NCI-H1694 (cell line): Measurements from ENCODE around the gene ABCF3.

ENCODE experiments used
- DNase-seq: peaks from one replicate; lab custom pipeline; 2025; lab: John Stamatoyannopoulos, UW

Gene ABCF3

GRCh38 chr3:184188080-184188479 is 2.1 kb downstream of the ABCF3 start:
- no peak for DNase-seq

DNA sequence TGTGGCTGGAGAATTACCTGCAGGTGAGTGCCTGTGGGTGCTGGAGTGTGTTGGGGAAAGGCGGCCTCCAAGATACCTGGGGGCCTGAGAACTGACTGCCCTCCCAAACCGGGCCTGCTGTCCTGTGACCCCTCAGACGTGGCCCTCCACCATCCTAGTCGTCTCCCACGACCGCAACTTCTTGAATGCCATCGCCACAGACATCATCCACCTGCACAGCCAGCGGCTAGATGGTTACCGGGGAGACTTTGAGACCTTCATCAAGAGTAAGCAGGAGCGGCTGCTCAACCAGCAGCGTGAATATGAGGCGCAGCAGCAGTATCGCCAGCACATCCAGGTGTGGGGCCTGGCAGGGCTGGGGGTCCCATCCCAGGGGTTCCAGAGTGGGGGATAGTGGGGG is 3.4 kb downstream of the ABCF3 start:
- no peak for DNase-seq

DNA sequence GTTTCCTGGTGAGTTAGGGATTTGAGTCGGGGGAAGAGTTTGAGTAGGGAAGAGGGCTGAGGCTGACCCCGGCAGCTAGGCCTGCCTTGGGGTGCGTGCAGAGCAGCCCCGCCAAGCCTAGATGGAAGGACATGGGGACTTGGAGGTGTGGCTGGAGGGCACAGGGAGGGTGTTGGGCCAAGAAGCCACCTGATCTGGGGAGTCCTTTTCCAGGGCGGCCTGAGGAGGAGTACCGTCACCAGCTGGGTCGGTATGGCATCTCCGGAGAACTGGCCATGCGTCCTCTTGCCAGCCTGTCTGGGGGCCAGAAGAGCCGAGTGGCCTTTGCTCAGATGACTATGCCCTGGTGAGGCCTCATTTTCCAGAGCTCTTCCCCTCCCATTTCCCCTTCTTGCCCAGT is 6.9 kb downstream of the ABCF3 start:
- no peak for DNase-seq

DNA sequence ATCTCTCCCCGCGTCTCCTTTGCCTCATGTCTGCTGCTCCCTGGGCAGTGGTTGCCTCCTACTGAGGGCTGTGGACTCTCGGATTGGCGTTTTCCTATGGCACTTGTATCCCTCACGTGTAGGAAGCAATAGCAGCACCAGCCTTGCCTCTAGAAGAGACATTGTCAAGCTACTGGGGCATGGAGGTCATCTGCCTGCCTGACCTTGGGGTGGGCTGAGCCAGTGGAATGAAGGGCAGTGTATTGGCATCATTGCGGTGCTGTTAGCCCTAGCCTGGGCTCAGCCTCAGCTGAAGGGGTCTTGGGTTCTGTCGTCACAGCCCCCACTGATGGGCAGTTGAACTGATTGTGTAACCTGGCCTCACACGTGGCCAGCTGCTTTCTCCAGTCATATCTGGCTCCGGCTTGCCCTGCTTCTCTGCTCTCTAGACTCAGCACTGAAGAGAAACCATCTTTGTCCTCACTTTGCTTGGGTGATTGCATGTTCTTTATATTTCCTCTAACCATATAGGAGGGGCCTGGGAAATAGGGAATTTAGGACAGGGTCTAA is 8.1 kb downstream of the ABCF3 start:
- no peak for DNase-seq

DNA sequence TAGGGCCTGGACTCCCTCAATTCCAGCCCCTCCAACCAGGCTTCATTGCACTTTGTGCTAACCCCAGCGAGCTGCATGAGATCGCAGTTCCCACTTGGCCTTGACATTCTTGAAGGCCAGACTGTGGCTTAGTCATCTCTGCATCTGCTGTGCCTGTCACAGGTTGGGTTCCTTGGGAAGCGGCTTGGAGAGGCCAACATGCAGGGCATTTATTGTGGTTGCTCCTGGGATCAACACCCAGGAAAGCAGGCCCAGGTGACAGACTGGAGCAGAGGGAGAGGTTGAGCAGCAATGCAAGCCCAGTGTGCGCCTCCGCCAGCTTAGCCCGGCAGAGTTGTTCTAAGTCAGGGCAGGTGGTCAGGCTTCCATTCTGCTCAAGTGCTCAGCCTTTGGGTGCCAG is 10.5 kb downstream of the ABCF3 start:
- no peak for DNase-seq

GRCh38 chr3:184198509-184198908 is 12.5 kb downstream of the ABCF3 start:
- DNase-seq: no peak

GRCh38 chr3:184200825-184201224 is 14.8 kb downstream of the ABCF3 start:
- DNase-seq: no peak

DNA sequence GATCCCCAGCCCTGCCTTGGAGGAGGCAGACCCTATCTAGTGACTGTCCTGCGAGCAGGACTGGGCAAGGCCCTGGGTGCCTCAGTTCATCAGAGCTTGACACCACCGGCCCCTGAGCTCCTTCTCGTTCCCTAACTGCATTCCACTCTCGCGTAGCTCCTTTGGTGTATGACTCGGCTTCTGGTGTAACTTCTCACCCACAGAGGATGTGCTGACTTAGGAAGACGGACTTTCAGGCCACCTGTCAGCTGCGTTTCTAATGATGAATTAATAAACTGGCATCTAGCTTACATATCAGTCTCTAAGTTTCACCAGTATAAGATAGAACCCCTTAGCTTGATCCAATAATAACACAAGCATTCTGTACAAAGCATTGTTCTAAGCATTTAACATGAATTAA is 17.5 kb downstream of the ABCF3 start:
- DNase-seq: no peak

DNA sequence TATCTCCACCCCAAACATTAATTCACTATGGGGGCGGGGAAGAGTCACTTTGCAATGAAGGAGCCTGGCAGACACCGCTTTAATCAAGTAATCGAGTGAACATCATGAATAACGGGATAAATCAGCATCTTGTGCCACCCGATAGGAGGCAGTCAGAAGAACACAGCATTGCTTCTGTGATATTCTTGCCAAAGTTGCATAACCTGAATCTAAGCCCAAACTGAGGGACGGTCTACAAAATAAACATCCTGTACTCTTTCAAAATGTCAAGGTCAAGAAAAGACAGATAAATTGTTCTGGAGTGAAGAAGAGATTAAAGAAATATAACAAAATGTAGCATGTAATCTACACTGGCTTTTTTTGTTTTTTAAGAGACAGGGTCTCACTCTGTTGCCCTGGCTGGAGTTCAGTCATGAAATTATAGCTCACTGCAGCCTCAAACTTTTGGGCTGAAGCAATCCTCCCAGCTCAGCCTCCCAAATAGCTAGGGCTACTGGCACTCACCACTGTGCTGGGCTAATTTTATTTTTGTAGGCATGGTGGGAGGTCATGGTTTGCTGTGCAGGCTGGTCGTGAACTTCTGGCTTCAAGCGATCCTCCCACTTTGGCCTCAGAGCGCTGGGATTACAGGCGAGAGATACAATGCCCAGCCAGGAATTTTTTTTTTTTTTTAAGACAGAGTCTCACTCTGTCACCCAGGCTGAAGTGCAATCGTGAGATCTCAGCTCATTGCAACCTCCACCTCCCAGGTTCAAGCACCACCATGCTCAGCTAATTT is 23.3 kb downstream of the ABCF3 start:
- no peak for DNase-seq

GRCh38 chr3:184211297-184211696 is 25.3 kb downstream of the ABCF3 start:
- DNase-seq: no peak

- DNase-seq: no peak
Observed at GRCh38 chr3:184211718-184212117, 25.7 kb downstream of the ABCF3 start.

GRCh38 chr3:184218814-184219213 is 32.8 kb downstream of the ABCF3 start:
- DNase-seq: no peak

GRCh38 chr3:184222521-184222920 is 36.5 kb downstream of the ABCF3 start:
- no peak for DNase-seq

DNA sequence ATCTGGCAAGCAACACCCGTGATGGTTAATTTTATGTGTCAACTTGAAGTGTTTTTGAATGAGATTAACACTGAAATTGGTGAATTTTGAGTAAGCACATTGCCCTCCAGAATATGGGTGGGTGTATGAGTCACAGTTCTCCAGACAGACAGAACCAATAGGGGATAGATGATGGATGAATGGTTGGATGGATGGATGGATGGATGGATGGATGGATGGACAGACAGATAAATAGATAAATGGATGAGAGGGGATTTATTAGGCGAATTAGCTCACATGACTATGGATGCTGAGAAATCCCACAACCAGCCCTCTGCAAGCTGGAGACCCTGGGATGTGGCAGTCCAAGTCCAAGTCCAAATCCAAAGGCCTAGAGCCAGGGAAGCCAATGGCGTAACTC is 37.9 kb downstream of the ABCF3 start:
- no peak for DNase-seq

- DNase-seq: peak; percentile 51
Observed at GRCh38 chr3:184227481-184227935, 41.5 kb downstream of the ABCF3 start.

GRCh38 chr3:184228376-184229137 is 42.6 kb downstream of the ABCF3 start:
- no peak for DNase-seq

GRCh38 chr3:184229394-184230080 is 43.5 kb downstream of the ABCF3 start, which contains the start of gene VWA5B2:
Gene VWA5B2 (plus strand): TSS chr3:184229585. CDS start chr3:184230529, 944 bp downstream.
- peak; percentile 55 for DNase-seq

- DNase-seq: no peak
Observed at GRCh38 chr3:184230081-184230602, 44.1 kb downstream of the ABCF3 start.

GRCh38 chr3:184230603-184231528 is 44.9 kb downstream of the ABCF3 start:
- no peak for DNase-seq

GRCh38 chr3:184231671-184232070 is 45.7 kb downstream of the ABCF3 start:
- DNase-seq: no peak
